ENCODE measurements around the gene SPAAR.

DNA sequence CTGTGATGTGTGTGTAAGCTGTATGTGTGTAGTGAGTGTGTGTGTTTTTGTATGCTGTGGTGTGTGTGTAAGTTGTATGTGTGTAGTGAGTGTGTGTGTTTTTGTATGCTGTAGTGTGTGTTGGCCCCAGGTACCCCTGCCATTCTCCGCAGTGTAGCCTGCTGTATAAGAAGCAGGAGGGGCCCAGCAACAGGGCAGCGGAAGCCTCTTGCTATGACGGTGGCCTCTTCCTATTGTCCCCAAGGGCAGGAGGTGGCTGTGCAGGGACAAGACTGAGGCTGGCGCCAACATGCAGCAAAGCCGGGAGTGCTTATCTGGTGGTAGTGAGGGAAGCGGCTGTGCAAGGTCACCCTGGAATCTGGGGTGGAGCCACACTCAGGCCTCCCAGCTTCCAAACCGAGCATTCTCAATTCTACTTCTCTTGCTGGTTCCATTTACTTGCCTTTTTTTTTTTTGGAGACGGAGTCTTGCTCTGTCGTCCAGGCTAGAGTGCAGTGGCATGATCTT, 5.1 kb downstream of the SPAAR start:
- no peak for TF ChIP-seq POLR2AphosphoS5 (IDR thresholded peaks at IDR 0.05; ENCODE audit: borderline replicate concordance, low read depth, low read length)
- no peak for TF ChIP-seq EZH2 (IDR thresholded peaks at IDR 0.05)
- no peak for TF ChIP-seq FOXP2 (optimal IDR thresholded peaks at IDR 0.05; ENCODE audit: control extremely low read depth, extremely low read length, insufficient read depth)

Data from SK-N-MC (cell line).